Measurements from ENCODE around the gene NUP107. TPM values are rescaled to one million over a fixed set of nuclear protein-coding genes. Genes with fewer than 3 reads are reported as not detected.

NUP107 gene
- total RNA-seq, 1 donor from 2014 or later: 23.9 TPM

DNA sequence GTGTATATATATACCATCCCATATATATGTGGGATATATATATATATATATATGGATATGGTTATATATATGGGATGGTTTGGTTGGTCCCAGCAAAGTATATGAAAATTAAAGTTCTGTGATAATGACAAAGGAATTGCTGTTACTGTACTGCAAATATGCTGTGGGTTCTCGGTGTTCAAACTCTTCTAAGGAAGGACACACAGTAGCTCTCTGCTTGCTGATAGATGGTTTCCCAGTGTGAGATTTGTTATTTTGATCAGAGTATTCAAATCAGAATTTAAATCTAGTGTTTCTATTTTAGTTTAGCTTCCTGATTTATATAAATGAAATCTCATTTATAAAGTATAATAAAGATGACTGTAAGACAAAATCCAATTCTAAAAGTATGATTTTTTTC, 78.9 kb downstream of the NUP107 start:
- H3K36me3 Mint-ChIP-seq (ENCODE audit: low read depth): peaks cover 12% of the 10 kb centered on the region
- TF ChIP-seq, protein P1, sequence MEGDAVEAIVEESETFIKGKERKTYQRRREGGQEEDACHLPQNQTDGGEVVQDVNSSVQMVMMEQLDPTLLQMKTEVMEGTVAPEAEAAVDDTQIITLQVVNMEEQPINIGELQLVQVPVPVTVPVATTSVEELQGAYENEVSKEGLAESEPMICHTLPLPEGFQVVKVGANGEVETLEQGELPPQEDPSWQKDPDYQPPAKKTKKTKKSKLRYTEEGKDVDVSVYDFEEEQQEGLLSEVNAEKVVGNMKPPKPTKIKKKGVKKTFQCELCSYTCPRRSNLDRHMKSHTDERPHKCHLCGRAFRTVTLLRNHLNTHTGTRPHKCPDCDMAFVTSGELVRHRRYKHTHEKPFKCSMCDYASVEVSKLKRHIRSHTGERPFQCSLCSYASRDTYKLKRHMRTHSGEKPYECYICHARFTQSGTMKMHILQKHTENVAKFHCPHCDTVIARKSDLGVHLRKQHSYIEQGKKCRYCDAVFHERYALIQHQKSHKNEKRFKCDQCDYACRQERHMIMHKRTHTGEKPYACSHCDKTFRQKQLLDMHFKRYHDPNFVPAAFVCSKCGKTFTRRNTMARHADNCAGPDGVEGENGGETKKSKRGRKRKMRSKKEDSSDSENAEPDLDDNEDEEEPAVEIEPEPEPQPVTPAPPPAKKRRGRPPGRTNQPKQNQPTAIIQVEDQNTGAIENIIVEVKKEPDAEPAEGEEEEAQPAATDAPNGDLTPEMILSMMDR (IDR thresholded peaks at IDR 0.05): no peak
- no peak for DNase-seq (ENCODE audit: low spot score)
- no peak overlapping the region for H3K4me3 Mint-ChIP-seq (ENCODE audit: unreplicated experiment)
- no peaks in the 10 kb centered on the region for H3K4me1 Mint-ChIP-seq (ENCODE audit: low read depth)
- H3K27me3 Mint-ChIP-seq (ENCODE audit: low read depth): no peaks in the 10 kb centered on the region
- no peaks in the 10 kb centered on the region for H3K9me3 Mint-ChIP-seq (ENCODE audit: low read depth)
- H3K27ac Mint-ChIP-seq (ENCODE audit: unreplicated experiment): no peak overlapping the region

DNA sequence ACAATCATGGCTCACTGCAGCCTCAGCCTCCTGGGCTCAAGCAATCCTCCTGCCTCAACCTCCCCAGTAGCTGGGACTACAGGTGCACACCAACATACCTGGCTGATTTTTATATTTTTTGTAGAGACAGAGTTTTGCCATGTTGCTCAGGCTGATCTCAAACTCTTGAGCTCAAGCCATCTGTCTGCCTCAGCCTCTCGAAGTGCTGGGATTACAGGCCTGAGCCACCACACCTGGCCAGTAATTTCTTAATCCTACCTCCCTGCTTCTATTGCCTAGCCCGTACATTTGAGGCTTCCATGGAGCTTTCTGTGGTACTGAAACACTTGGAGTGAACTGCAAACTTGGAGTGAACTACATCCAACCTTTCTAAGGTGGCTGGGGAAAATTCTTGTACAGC, 79.9 kb downstream of the NUP107 start:
- no peak for DNase-seq (ENCODE audit: low spot score)

GRCh38 chr12:68767191-68767590, 80.4 kb downstream of the NUP107 start:
- Mint-ChIP-seq H3K27ac (ENCODE audit: unreplicated experiment) (no peak overlapping the region), H3K27me3 (ENCODE audit: low read depth) (no peaks in the 10 kb centered on the region), H3K9me3 (ENCODE audit: low read depth) (no peaks in the 10 kb centered on the region), H3K4me3 (ENCODE audit: unreplicated experiment) (no peak overlapping the region), H3K36me3 (ENCODE audit: low read depth) (peaks cover 7% of the 10 kb centered on the region), H3K4me1 (ENCODE audit: low read depth) (no peaks in the 10 kb centered on the region)
- no peak for DNase-seq (ENCODE audit: low spot score)
- TF ChIP-seq, protein P1 (IDR thresholded peaks at IDR 0.05): no peak

More for the DNA sequence above, 79.9 kb downstream of the NUP107 start:
- no peak overlapping the region for H3K27ac Mint-ChIP-seq (ENCODE audit: unreplicated experiment)
- peaks cover 8% of the 10 kb centered on the region for H3K36me3 Mint-ChIP-seq (ENCODE audit: low read depth)
- no peak overlapping the region for H3K4me3 Mint-ChIP-seq (ENCODE audit: unreplicated experiment)
- TF ChIP-seq, protein P1 (IDR thresholded peaks at IDR 0.05): no peak
- H3K27me3 Mint-ChIP-seq (ENCODE audit: low read depth): no peaks in the 10 kb centered on the region
- no peaks in the 10 kb centered on the region for H3K9me3 Mint-ChIP-seq (ENCODE audit: low read depth)
- no peaks in the 10 kb centered on the region for H3K4me1 Mint-ChIP-seq (ENCODE audit: low read depth)

- Mint-ChIP-seq H3K27ac (ENCODE audit: unreplicated experiment) (no peak overlapping the region), H3K36me3 (ENCODE audit: low read depth) (peaks cover 7% of the 10 kb centered on the region), H3K27me3 (ENCODE audit: low read depth) (no peaks in the 10 kb centered on the region), H3K4me1 (ENCODE audit: low read depth) (no peaks in the 10 kb centered on the region), H3K4me3 (ENCODE audit: unreplicated experiment) (no peak overlapping the region), H3K9me3 (ENCODE audit: low read depth) (no peaks in the 10 kb centered on the region)
- TF ChIP-seq, protein P1 (IDR thresholded peaks at IDR 0.05): no peak
- no peak for DNase-seq (ENCODE audit: low spot score)
These were observed 81.7 kb downstream of the NUP107 start for GRCh38 chr12:68768431-68768939.

DNA sequence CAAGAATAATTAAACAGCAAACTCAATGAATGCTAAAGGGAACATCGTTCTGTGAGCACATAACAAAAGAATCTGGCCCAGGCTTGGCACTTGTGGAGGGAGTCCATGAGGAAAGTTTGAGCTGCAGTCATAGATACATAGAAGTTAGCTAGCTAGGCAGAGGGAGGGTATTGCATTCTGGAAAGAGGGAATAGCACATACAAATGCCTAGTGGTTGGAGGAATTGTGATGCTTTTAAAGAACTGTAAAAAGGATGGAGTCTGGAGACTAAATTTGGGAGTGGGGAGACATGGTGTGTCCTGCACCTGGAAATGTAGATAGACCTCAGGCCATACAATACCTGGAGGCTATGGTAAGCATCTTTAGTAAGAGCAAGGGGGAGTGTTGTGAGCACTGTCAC, 83.2 kb downstream of the NUP107 start:
- Mint-ChIP-seq H3K4me1 (ENCODE audit: low read depth) (no peaks in the 10 kb centered on the region), H3K36me3 (ENCODE audit: low read depth) (peaks cover 2% of the 10 kb centered on the region), H3K9me3 (ENCODE audit: low read depth) (no peaks in the 10 kb centered on the region), H3K27ac (ENCODE audit: unreplicated experiment) (no peak overlapping the region), H3K27me3 (ENCODE audit: low read depth) (no peaks in the 10 kb centered on the region), H3K4me3 (ENCODE audit: unreplicated experiment) (no peak overlapping the region)
- no peak for DNase-seq (ENCODE audit: low spot score)
- TF ChIP-seq, protein P1 (IDR thresholded peaks at IDR 0.05): no peak
